SH-SY5Y (cell line): ENCODE results near the gene CLK2.

Experiments used
- GATA2 ChIP-seq: IDR thresholded peaks from 2 replicates; pipeline ENCODE4 v1.6.1; 2011; ENCODE audit warnings: mild to moderate bottlenecking, low read depth, low read length
- GATA3 ChIP-seq: IDR thresholded peaks from 2 replicates; pipeline ENCODE4 v1.6.1; 2011; ENCODE audit warnings: low read depth, mild to moderate bottlenecking, low read length, moderate library complexity

DNA sequence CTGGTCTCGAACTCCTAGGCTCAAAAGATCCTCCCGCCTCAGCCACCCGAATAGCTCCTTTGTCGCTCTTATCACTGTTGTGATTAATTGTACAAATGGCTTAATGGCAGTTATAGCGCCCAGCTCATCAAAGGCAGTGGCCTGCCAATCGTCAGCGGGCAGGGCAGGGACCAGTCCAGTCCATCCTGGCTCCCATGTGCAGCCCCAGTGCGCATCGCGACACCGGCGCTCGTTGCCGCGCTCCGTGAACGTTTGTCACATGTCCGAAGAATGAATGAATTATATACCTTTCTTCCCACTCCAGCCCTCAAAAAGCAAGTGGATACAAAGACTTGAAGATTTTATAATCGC is 46.4 kb downstream of the CLK2 start:
- no peak for TF ChIP-seq GATA3
- no peak for TF ChIP-seq GATA2
